ENCODE data around the gene PTPRF. TPM values are rescaled to one million over a fixed set of nuclear protein-coding genes. Genes with fewer than 3 reads are reported as not detected.

PTPRF gene
- total RNA-seq, 1 donor from 2014 or later, result 71.1 TPM

DNA sequence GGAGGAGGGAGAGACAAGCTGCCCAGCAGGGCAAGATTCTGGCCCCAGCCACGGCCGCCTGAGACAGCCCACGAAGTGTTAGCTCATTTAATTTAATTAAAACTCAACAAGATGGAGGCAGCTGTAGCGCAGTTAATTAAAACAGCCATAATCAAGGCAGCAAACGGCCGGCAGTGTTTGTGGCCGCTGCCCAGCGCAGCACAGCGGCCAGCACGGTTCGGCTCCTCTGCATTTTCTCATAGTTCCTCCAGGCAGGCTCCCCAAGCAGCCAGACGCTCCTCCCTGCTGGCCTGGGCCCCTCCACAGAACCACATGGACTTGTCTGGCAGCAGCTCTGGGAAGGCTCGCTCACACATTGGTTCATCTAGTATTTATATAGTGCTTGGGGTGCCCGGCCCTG, 40.0 kb downstream of the PTPRF start:
- no peaks in the 10 kb centered on the region for H3K79me2 ChIP-seq (ENCODE audit: low read depth)
- H3K4me2 ChIP-seq, result no peak overlapping the region
- H3K36me3 ChIP-seq, result no peaks in the 10 kb centered on the region
- no peaks in the 10 kb centered on the region for H3K9me3 ChIP-seq (ENCODE audit: low read depth)
- no peaks in the 10 kb centered on the region for H3K27me3 ChIP-seq
- H2AFZ ChIP-seq (replicated peaks), result no peak overlapping the region
- no peak overlapping the region for H3K27ac ChIP-seq
- H3K9ac ChIP-seq, result no peak overlapping the region
- Mint-ChIP-seq H3K27ac (no peak overlapping the region), H3K9me3 (no peaks in the 10 kb centered on the region), H3K4me1 (peaks cover 47% of the 10 kb centered on the region), H3K36me3 (peaks cover 31% of the 10 kb centered on the region), H3K4me3 (no peak overlapping the region), H3K27me3 (ENCODE audit: insufficient read depth, low read depth) (peaks cover 12% of the 10 kb centered on the region)
- H3F3A ChIP-seq (ENCODE audit: low read depth), result peaks cover 13% of the 10 kb centered on the region
- H4K20me1 ChIP-seq (ENCODE audit: low read depth), result peaks cover 75% of the 10 kb centered on the region
- H3K4me3 ChIP-seq, result no peak overlapping the region
- DNase-seq (ENCODE audit: low spot score), result no peak
- TF ChIP-seq EZH2 (IDR thresholded peaks at IDR 0.05) (no peak), EZH2phosphoT487 (IDR thresholded peaks at IDR 0.05) (no peak)
- TF ChIP-seq, protein P1, sequence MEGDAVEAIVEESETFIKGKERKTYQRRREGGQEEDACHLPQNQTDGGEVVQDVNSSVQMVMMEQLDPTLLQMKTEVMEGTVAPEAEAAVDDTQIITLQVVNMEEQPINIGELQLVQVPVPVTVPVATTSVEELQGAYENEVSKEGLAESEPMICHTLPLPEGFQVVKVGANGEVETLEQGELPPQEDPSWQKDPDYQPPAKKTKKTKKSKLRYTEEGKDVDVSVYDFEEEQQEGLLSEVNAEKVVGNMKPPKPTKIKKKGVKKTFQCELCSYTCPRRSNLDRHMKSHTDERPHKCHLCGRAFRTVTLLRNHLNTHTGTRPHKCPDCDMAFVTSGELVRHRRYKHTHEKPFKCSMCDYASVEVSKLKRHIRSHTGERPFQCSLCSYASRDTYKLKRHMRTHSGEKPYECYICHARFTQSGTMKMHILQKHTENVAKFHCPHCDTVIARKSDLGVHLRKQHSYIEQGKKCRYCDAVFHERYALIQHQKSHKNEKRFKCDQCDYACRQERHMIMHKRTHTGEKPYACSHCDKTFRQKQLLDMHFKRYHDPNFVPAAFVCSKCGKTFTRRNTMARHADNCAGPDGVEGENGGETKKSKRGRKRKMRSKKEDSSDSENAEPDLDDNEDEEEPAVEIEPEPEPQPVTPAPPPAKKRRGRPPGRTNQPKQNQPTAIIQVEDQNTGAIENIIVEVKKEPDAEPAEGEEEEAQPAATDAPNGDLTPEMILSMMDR (IDR thresholded peaks at IDR 0.05), result no peak
- peaks cover 32% of the 10 kb centered on the region for H3K4me1 ChIP-seq

- Mint-ChIP-seq H3K36me3 (peaks cover 36% of the 10 kb centered on the region), H3K4me3 (peak overlapping the region; percentile 24), H3K27me3 (ENCODE audit: insufficient read depth, low read depth) (peaks cover 8% of the 10 kb centered on the region), H3K27ac (no peak overlapping the region), H3K9me3 (no peaks in the 10 kb centered on the region), H3K4me1 (peaks cover 37% of the 10 kb centered on the region)
- no peak overlapping the region for H3K9ac ChIP-seq
- peaks cover 27% of the 10 kb centered on the region for H3K4me1 ChIP-seq
- H3F3A ChIP-seq (ENCODE audit: low read depth), result peaks cover 13% of the 10 kb centered on the region
- no peak for DNase-seq (ENCODE audit: low spot score)
- H3K4me3 ChIP-seq, result peak overlapping the region; percentile 21
- H3K79me2 ChIP-seq (ENCODE audit: low read depth), result no peaks in the 10 kb centered on the region
- H3K27ac ChIP-seq, result peak overlapping the region; percentile 83
- peaks cover 68% of the 10 kb centered on the region for H4K20me1 ChIP-seq (ENCODE audit: low read depth)
- no peak overlapping the region for H2AFZ ChIP-seq (replicated peaks)
- no peaks in the 10 kb centered on the region for H3K27me3 ChIP-seq
- H3K9me3 ChIP-seq (ENCODE audit: low read depth), result no peaks in the 10 kb centered on the region
- H3K36me3 ChIP-seq, result no peaks in the 10 kb centered on the region
- no peak for TF ChIP-seq EZH2phosphoT487 (IDR thresholded peaks at IDR 0.05)
- TF ChIP-seq EZH2 (IDR thresholded peaks at IDR 0.05), result no peak
- TF ChIP-seq, protein P1 (IDR thresholded peaks at IDR 0.05), result no peak
- peak overlapping the region; percentile 71 for H3K4me2 ChIP-seq
These were observed 41.4 kb downstream of the PTPRF start for GRCh38 chr1:43572084-43572483.

- H3K27me3 ChIP-seq, result no peaks in the 10 kb centered on the region
- peak overlapping the region; percentile 24 for H3K4me3 Mint-ChIP-seq
- peaks cover 38% of the 10 kb centered on the region for H3K4me1 Mint-ChIP-seq
- peaks cover 63% of the 10 kb centered on the region for H4K20me1 ChIP-seq (ENCODE audit: low read depth)
- peaks cover 27% of the 10 kb centered on the region for H3K4me1 ChIP-seq
- H3K9me3 ChIP-seq (ENCODE audit: low read depth), result no peaks in the 10 kb centered on the region
- H3K9ac ChIP-seq, result no peak overlapping the region
- H3K79me2 ChIP-seq (ENCODE audit: low read depth), result no peaks in the 10 kb centered on the region
- H3K4me3 ChIP-seq, result peak overlapping the region; percentile 21
- H3K27ac Mint-ChIP-seq, result peak overlapping the region; percentile 69
- peak overlapping the region; percentile 71 for H3K4me2 ChIP-seq
- H2AFZ ChIP-seq (replicated peaks), result no peak overlapping the region
- peak overlapping the region; percentile 83 for H3K27ac ChIP-seq
- H3K36me3 ChIP-seq, result no peaks in the 10 kb centered on the region
- no peaks in the 10 kb centered on the region for H3K9me3 Mint-ChIP-seq
- peaks cover 36% of the 10 kb centered on the region for H3K36me3 Mint-ChIP-seq
- no peak for TF ChIP-seq EZH2phosphoT487 (IDR thresholded peaks at IDR 0.05)
- TF ChIP-seq EZH2 (IDR thresholded peaks at IDR 0.05), result no peak
- TF ChIP-seq, protein P1 (IDR thresholded peaks at IDR 0.05), result no peak
- H3K27me3 Mint-ChIP-seq (ENCODE audit: insufficient read depth, low read depth), result peaks cover 8% of the 10 kb centered on the region
- DNase-seq (ENCODE audit: low spot score), result peak; percentile 74
- peaks cover 13% of the 10 kb centered on the region for H3F3A ChIP-seq (ENCODE audit: low read depth)
These were observed 41.9 kb downstream of the PTPRF start for GRCh38 chr1:43572538-43572937.
